HG02943 (cell line): ENCODE measurements around the gene ING1.
"Not testable (repeated sequence)": the region's sequence is repeated elsewhere in the genome, so short reads cannot be mapped to it uniquely, and the experiment has no call there.

ENCODE experiments used
- ATAC-seq: cut with Tn5 transposase; IDR thresholded peaks from one replicate; pipeline ENCODE4 v1.9.1; 2021; ENCODE audit warnings: mild to moderate bottlenecking, low read depth, moderate library complexity; ENCODE audit not compliant: unreplicated experiment

ING1 gene

DNA sequence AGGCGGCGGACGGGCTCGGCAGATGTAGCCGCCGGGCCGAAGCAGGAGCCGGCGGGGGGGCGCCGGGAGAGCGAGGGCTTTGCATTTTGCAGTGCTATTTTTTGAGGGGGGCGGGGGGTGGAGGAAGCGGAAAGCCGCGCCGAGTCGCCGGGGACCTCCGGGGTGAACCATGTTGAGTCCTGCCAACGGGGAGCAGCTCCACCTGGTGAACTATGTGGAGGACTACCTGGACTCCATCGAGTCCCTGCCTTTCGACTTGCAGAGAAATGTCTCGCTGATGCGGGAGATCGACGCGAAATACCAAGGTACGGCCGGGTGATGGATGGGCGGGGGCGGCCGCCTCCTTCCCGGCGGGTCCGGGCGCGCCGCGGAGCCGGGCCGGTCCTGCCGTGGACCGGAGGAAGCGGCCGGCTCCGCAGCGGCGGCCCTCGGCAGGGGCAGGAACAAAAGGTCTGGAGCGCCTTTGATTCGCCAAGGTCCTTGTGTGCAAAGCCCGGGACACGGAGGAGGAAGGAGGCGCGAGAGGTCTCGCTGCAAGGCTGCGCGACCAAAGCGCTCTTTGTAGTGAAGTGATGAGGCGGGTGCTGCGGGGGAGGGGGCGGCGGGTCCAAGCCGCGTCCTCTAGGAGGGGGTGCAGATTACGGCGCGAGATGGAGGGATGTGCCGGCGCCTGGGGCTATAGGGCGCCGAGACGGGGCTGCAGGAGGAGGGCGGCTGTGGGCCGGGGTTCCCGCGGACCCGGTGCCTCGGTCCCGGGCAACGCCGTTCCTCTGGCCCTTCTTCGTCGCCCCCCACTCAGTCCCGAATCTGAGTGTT lies 689 bp downstream of the ING1 start:
- no peak for ATAC-seq

DNA sequence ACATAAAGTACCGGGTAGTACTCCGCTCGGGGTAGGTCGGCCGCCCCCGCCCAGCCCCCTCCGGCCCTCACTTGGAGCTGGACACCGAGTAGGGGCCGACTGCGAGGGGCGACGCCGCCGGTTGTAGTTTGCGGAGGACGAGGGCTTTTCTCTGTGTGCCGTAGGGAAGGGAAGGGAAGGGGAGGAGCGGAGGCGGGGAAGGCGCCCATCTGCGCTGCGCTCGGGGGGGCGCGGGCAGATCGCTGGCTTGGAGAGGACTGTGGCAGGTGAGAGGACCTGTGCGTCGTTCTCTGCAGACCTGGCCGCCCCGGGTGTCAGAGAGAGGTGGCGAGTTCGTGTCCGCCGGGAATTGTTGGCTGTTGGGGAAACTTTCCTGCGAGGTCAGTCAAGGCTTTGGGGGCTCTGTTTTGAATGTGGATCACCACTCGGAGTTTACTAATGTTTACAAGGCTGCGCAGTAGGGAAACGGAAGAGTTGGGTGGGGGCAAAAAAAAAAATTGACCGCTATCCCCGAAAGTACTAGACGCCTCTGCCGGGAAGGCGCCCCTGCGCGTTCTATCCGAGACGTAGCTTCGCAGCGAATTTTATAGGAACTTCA lies 1.4 kb downstream of the ING1 start:
- no peak for ATAC-seq

DNA sequence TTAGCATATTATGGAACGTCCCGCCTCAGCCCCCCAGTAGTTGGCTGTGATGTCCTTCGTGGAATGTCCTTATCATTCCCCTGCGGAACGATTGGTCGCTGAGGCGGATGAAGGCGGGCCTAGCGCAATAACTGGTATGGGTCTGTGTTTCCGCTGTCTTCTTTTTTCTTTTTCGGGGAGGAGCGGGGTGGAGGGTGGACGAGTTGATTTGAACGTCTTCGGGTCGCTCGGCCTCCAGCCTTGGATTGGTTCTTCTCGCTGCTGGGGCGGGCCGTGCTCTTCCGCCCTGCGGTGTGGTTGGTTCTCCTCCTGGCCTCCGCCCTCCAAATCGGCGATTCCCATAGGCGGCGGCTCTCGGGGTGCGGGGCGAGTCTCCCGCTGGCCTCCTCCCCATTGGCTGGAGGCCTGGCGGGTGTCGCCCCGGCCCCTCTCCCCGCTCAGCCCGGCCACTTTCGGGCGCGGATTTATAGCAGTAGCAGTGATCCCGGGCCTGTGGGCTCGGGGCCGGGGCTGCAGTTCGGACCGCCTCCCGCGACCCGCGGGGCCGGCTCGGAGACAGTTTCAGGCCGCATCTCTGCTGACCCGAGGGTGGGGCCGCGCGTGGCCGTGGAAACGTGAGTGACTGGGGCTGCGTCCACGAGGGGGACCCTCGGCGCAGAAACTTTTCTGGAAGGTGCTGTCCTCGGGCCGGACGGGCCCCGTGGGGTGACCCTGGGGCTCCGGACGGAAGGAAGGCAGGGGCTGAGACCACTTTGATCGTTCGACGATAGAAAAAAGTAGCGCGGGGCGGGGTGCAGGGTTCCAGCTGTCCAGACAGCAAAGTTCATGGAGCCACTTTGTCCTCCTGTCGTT lies 2.1 kb downstream of the ING1 start:
- peak; percentile 52 for ATAC-seq

DNA sequence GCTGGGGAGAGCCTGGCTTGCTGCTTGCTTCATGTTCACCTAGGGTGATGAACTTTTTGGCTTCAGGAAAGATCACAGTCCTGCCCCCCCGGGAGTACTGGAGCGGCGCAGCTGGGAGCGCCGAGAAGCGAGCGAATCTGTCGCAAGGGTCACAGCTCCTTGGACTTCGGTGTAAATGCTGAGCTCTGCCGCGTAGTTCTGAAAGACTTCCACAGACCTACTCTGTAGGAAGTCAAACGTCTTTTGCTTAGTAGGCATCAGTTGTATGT lies 2.7 kb downstream of the ING1 start:
- no peak for ATAC-seq

DNA sequence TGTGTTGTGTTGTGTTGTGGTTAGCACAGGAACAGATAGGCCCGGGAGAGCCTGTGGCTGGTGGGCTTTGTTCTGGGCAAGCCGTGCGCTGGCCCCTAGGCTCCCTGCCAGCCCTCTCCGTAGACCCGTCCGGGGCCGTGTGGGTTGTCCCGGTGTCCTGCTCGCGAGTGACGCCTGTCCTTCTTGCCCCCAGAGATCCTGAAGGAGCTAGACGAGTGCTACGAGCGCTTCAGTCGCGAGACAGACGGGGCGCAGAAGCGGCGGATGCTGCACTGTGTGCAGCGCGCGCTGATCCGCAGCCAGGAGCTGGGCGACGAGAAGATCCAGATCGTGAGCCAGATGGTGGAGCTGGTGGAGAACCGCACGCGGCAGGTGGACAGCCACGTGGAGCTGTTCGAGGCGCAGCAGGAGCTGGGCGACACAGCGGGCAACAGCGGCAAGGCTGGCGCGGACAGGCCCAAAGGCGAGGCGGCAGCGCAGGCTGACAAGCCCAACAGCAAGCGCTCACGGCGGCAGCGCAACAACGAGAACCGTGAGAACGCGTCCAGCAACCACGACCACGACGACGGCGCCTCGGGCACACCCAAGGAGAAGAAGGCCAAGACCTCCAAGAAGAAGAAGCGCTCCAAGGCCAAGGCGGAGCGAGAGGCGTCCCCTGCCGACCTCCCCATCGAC lies 5.7 kb downstream of the ING1 start:
- ATAC-seq: no peak

DNA sequence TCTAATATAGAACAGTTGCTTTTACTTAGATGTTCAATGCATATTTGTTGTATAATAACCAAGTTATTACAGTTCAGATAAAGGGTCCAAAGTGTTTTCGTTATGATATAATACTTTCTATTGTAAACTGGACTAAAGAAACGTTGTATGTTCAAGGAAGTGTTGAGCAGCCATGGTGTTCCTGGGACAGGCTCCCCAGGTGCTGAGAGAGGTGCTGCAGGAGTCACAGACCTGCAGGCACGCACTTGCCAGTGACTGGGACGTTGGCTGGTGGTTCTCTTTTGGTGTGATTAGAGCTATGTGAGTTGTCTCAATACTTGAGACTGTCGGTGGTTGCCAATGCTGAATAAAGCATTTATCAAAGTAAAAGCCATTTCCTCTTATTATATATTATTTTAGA lies 9.5 kb downstream of the ING1 start:
- ATAC-seq: no peak

DNA sequence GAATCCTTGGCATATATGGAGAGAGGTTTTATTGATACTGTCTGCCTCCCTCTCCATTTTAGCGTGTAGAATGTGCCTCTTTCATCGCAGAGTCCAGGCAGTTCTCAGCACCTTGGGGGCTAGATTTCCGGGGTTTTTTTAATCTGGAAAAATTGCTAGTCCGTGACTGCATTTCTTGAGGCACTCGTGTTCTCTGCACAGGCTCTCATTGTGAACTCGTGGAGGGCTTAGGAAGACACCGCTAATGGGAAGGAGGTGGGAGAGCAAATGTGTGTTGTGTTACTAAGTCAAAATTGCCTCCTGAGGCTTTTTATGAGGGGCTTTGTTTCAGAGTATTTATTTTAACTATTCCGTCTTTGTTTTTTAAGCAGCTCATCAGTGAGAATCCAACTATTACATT lies 10.1 kb downstream of the ING1 start:
- no peak for ATAC-seq

DNA sequence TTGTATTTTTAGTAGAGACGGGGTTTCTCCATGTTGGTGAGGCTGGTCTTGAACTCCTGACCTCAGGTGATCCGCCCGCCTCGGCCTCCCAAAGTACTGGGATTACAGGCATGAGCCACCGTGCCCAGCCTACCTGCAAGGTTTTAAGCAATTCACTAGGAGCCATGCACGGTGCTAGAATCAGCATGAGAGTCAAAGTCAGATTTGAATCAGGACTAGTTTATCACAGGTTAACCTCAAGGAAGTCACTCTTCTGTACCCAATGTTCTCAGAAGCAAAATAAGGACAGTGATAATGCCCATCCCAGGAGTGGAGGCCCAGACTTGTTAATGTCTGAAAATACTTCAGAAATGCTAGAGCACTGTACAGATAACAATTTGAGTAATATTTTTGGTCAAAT lies 12.7 kb downstream of the ING1 start:
- not testable (repeated sequence) for ATAC-seq

DNA sequence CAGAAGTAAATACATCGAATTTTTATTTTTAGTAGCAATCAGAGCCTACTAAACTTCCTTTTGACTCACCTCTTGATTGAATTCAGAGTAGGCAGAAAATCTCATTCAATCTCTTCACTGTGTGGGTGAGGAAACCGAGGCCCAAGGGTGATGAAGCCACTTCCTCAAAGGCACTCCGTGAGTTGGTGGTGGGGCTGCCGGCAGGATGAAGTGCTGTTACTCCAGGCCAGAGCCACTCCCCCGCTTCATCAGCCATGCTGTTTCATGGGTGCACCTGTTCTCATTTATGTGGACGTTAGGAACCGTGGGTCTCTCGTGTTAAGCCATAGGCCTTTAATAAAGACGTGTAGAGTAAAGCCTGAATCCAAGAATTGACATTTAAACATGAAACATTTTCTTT lies 13.2 kb downstream of the ING1 start:
- ATAC-seq: no peak

DNA sequence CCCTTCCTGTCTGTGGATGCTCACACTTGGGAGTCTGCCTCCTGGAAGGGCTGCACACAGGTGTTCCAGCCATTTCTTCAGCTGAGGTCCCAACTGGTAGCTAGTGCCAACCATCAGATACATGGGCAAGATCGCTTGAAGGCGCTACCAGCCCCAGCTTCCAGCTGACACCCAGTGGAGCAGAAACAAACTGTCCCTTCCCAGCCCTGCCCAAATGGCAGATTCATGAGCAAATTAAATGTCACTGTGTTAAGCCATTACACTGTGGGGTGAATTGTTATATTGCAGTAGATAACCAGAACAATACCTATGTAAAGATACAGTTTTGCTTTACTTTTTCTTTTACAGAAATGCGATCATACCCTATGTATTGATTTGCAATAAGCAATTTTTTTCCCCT lies 17.6 kb downstream of the ING1 start:
- no peak for ATAC-seq

DNA sequence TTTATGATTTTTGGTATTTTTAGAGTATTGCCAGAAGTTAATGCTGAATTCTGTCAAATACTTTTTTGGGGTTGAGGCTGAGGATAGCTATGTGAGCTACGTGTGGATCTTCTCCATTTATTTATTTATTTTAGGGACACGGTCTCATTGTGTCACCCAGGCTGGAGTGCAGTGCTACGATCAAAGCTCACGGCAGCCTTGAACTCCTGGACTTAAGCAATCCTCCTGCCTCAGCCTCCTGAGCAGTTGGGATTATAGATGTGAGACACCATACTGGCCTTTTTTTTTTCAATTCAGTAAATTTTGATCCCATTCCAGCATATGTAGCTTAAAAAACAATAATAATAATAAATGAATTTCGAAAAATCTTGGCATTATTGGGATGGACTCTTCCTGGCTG lies 21.1 kb downstream of the ING1 start:
- ATAC-seq: no peak

DNA sequence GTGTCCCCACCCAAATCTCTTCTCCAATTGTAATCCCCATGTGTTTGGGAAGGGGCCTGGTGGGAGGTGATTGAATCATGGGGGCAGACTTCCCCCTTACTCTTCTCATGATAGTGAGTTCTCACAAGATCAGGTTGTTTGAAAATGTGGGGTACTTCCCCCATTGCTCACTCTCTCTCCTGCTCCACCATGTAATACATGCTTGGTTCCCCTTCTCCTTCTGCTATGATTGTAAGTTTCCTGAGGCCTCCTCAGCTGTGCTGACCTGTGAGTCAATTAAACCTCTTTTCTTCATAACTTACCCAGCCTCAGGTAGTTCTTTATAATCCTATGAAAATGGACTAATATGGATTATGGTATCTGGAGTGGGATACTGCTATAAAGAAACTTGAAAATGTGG lies 24.1 kb downstream of the ING1 start:
- ATAC-seq: no peak

DNA sequence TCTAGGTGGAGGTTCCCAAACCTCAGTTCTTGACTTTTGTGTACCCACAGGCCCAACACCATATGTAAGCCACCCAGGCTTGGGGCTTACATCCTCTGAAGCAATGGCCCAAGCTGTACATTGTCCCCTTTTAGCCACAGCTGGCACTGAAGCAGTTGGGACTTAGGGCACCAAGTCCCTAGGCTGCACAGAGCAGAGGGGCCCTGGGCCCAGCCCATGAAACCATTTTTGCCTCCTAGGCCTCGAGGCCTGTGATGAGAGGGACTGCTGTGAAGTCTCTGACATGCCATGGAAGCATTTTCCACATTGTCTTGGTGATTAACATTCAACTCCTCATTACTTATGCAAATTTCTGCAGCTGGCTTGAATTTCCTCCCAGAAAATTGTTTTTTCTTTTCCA lies 30.2 kb downstream of the ING1 start:
- no peak for ATAC-seq

DNA sequence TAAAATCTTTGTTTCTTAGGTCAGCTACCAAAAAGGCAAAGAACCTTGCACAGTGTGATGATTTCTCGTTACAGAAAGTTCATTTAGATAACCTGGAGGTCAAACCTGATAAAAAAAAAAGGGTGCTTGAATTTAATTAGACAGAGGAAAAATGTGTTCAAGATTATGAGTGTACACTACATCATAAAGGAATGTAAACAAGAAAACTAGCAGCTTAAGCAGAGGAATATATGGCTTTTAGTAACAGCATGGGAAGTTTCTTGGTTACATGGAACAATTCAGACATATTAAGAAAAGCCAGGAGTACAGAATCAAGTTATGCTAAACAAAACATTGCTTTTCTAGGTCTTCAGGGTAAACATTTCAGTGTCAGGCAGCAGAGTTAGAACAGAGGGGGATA lies 32.9 kb downstream of the ING1 start:
- no peak for ATAC-seq

DNA sequence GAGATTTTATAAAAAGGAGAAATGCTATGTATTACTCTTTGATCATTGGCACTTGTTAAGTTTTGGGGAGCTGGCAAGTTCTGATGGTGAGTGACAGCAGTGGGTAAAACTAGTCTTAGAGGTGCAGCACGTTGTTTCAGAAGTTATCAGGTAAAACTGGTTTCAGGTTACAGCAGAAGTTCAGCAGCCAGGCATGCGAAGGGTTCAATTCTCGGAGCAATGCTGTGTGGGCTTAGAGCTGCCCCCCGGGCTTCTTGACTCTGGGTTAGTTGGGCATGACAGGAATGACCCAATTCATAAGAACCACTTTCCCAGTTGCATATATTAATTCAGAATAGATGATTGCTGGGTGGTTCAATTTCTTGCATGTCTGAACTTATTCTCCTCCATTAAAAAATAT lies 34.8 kb downstream of the ING1 start:
- ATAC-seq: no peak

DNA sequence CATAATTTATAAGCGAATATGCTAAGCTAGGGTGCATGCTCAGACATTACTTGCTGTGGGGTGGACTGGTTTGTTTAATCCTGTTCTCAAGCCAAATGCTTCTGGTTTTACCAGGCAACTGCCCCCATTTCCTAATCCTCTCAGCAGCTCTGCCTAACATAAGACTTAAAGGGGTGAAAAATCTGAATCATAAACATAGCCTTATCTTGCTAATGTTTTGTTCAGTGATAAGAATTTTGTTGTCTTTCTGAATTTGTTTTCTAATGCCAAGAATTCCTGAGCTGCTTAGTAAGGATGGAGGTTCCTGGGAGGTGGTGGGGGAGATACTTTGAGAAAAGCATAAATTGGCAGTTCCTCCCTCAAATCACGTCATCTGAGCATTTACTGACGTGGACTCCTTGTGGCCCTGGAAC lies 42.7 kb downstream of the ING1 start:
- no peak for ATAC-seq

DNA sequence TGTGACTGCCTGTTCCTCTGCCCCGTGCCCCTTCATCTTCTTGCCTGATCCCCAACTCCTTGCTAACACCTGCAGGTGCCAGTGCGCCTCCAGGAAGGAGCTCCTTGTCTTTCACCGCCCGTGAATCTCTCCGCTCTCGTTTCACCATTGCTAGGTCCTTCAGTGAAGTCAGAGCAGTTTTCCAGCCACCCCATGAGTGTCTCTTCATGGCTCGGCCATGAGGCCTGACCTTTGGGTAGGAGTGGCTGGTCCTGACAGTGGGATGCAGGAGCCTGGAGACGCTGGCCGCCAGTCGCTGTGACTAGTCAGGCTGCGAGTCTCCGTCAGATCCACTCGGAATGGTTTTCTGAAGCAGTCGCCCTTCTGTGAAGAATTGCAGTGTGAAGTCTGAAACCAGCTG lies 43.8 kb downstream of the ING1 start:
- no peak for ATAC-seq

DNA sequence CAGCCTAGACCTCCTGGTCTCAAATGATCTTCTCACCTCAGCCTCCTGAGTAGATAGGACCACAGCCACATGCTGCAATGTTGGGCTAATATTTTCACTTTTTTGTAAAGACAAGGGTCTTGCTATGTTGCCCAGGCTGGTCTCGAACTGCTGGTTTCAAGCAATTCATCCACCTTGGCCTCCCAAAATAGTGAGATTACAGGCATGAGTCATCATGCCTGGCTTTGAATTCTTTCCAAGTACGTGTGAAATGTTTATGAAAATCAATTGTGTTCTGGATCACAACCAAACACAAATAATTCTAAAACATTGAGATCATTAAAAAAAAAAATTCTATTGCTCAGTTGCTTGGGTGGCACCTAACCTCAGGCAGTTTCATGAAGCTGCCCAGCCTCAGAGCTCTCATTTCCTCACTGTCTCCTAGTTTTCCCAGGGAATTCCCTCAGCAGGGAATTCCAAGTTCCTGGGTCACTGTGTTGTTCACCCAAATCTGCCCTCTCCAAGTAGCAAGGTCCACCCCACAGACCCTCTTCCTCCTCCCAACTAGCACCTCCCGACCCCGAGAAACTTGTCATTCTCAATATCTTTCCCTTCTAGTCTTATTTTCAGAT lies 44.8 kb downstream of the ING1 start:
- ATAC-seq: no peak

DNA sequence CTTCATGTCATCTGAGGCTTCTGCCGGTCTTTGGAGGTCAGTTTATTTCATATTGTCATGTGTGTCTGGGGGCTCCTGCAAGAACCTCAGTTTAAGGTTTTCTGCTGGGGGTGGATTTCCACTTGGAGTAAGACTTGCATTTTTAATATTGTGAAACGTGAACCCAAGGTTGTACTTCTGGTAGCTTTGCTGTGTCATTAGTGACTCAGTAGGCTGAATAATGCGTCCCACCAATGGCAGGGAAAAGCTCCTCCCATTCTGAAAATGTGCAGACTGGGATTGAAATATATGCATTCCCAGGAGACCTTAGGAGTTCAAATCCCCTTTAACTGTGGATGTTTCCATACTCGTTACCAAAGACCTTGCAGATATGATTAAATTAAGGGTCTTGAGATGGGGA lies 46.2 kb downstream of the ING1 start:
- ATAC-seq: no peak

DNA sequence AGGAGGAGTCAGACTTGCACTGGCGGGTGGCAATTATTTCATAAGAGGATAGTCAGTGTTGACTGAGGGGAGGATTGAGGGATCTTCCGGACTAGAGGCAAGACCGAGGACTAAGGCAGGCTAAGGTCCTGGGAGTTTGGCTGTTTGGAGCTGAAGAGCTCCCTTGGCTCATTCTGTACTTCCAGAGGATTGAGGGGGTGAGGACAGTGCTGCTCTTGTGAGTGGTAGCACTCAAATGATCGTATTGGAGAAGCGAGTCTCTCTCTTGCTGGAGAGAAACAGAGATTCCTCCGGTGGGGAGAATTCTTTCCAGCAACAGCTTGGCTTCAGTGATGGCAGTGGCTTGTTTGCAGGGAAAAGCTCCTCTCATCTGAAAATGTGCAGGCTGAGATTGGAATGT lies 47.1 kb downstream of the ING1 start:
- ATAC-seq: no peak
